HepG2 (cell line): Measurements from ENCODE around the gene C2orf81. TPM values are rescaled to one million over a fixed set of nuclear protein-coding genes. Genes with fewer than 3 reads are reported as not detected.

Experiments used
- ARNT2 ChIP-seq: sonication (generic); formaldehyde crosslinking; IDR thresholded peaks from 2 replicates; pipeline ENCODE4 v1.8.0; 2022; ENCODE audit warnings: mild to moderate bottlenecking, low read depth, missing genetic modification reagents, moderate library complexity
- ELF1 ChIP-seq: sonication (generic); formaldehyde crosslinking; IDR thresholded peaks from 2 replicates; pipeline ENCODE4 v1.4.0; 2020; ENCODE audit warnings: missing genetic modification reagents
- FOXA1 ChIP-seq, 2 experiments: fragments of 450-650 bp in 1 of 2; sonication (generic) in 1 of 2; formaldehyde crosslinking in 1 of 2; IDR thresholded peaks; 2 replicates each; pipeline versions ENCODE4 v1.4.0 to v1.6.1; 2016 to 2020; ENCODE audit warnings: missing genetic modification reagents in 1 of 2
- HDAC6 ChIP-seq: fragments of 200-600 bp; sonication (generic); IDR thresholded peaks from 2 replicates; pipeline ENCODE4 v1.7.0; 2017; ENCODE audit warnings: mild to moderate bottlenecking, antibody characterized with exemption, low read length, low read depth
- HMGXB4 ChIP-seq, 2 experiments: sonication (generic) in 1 of 2; formaldehyde crosslinking in 1 of 2; IDR thresholded peaks; 2 replicates each; pipeline versions ENCODE4 v1.4.0 to v1.6.1; 2018 to 2020; ENCODE audit warnings: missing genetic modification reagents in 2 of 2, borderline replicate concordance in 1 of 2, low read depth in 1 of 2, mild to moderate bottlenecking in 1 of 2, missing biosample characterization in 1 of 2
- KLF11 ChIP-seq: IDR thresholded peaks from 2 replicates; pipeline ENCODE4 v1.6.1; 2016; ENCODE audit warnings: missing compliant biosample characterization
- MED8 ChIP-seq: sonication (generic); formaldehyde crosslinking; IDR thresholded peaks from 2 replicates; pipeline ENCODE4 v1.8.1; 2023; ENCODE audit warnings: mild to moderate bottlenecking, missing genetic modification reagents; ENCODE audit not compliant: insufficient replicate concordance
- MLLT10 ChIP-seq: sonication (generic); formaldehyde crosslinking; IDR thresholded peaks from 2 replicates; pipeline ENCODE4 v1.4.0; 2020; ENCODE audit warnings: missing genetic modification reagents
- NFE2L2 ChIP-seq: fragments of 150-350 bp; IDR thresholded peaks from 2 replicates; pipeline ENCODE4 v1.6.1; 2014; ENCODE audit warnings: low read length
- NR0B2 ChIP-seq: sonication (generic); formaldehyde crosslinking; IDR thresholded peaks from 2 replicates; pipeline ENCODE4 v1.4.0; 2020; ENCODE audit warnings: mild to moderate bottlenecking, missing genetic modification reagents
- PAX8 ChIP-seq: sonication (generic); formaldehyde crosslinking; IDR thresholded peaks from 2 replicates; pipeline ENCODE4 v1.8.0; 2022; ENCODE audit warnings: mild to moderate bottlenecking, missing genetic modification reagents, borderline replicate concordance
- RBFOX2 ChIP-seq: fragments of 200-400 bp; formaldehyde crosslinking; IDR thresholded peaks from 2 replicates; pipeline ENCODE4 v1.6.1; 2017; ENCODE audit warnings: low read depth, mild to moderate bottlenecking, low read length
- RELA ChIP-seq: sonication (generic); formaldehyde crosslinking; IDR thresholded peaks from 2 replicates; pipeline ENCODE4 v1.4.0; 2020; ENCODE audit warnings: missing genetic modification reagents
- SIN3A ChIP-seq: IDR thresholded peaks from 2 replicates; pipeline ENCODE4 v1.6.1; 2011; ENCODE audit warnings: low read depth, mild to moderate bottlenecking, control low read depth, low read length, borderline replicate concordance
- SMAD3 ChIP-seq: sonication (generic); formaldehyde crosslinking; IDR thresholded peaks from 2 replicates; pipeline ENCODE4 v1.4.0; 2020; ENCODE audit warnings: missing genetic modification reagents
- TMF1 ChIP-seq: sonication (generic); formaldehyde crosslinking; IDR thresholded peaks from 2 replicates; pipeline ENCODE4 v1.8.1; 2022; ENCODE audit warnings: low read depth, missing genetic modification reagents
- XBP1 ChIP-seq: sonication (generic); formaldehyde crosslinking; IDR thresholded peaks from 2 replicates; pipeline ENCODE4 v1.5.0; 2020; ENCODE audit warnings: missing genetic modification reagents
- ZFAT ChIP-seq: sonication (generic); formaldehyde crosslinking; conservative IDR thresholded peaks from 2 replicates; pipeline ENCODE4 v1.8.1; 2023; ENCODE audit warnings: missing genetic modification reagents, inconsistent platforms
- ZFX ChIP-seq: sonication (generic); formaldehyde crosslinking; IDR thresholded peaks from 2 replicates; pipeline ENCODE4 v1.4.0; 2020; ENCODE audit warnings: mild to moderate bottlenecking, low read depth, missing genetic modification reagents, moderate library complexity
- ZHX2 ChIP-seq, 2 experiments: sonication (generic) in 1 of 2; formaldehyde crosslinking in 1 of 2; IDR thresholded peaks; 2 replicates each; pipeline versions ENCODE4 v1.6.1 to v1.9.0; 2014 to 2022; ENCODE audit warnings: antibody characterized with exemption in 1 of 2, borderline replicate concordance in 1 of 2, inconsistent platforms in 1 of 2, low read depth in 1 of 2, missing genetic modification reagents in 1 of 2
- ZIK1 ChIP-seq: sonication (generic); formaldehyde crosslinking; IDR thresholded peaks from 2 replicates; pipeline ENCODE4 v1.5.0; 2020; ENCODE audit warnings: mild to moderate bottlenecking, low read depth, missing genetic modification reagents, borderline replicate concordance
- ZNF841 ChIP-seq: sonication (generic); formaldehyde crosslinking; IDR thresholded peaks from 2 replicates; pipeline ENCODE4 v1.8.1; 2023; ENCODE audit warnings: missing genetic modification reagents, borderline replicate concordance
- polyA plus RNA-seq, 8 experiments: library from polyadenylated mRNA; depleted of rRNA in 3 of 8; stranded (reverse) in 7 of 8; unstranded in 1 of 8; fragments of >200 nt; fragmentation: Illumina TruSeq in 4 of 8; extraction: Trizol in 4 of 8; gene quantifications; 2 replicates each; pipeline versions ENCODE4 v1.2.1 to v1.2.3, GENCODE V29; 2011 to 2016; ENCODE audit warnings: low read depth in 4 of 8, missing spikeins in 1 of 8, mixed read lengths in 1 of 8; ENCODE audit not compliant: insufficient read depth in 1 of 8
- total RNA-seq, 5 experiments: library from RNA; depleted of rRNA; stranded (reverse); fragments of >200 nt; fragmentation: Illumina TruSeq; extraction: Trizol; gene quantifications; 2 replicates each; pipeline ENCODE4 v1.2.3, GENCODE V29; 2016; ENCODE audit warnings: low read depth in 1 of 5

C2orf81 gene
- total and polyA plus RNA-seq, 2 of the 13 experiments (the other 11 are each of a cell fraction or from before 2014, with no cell fraction given): 0.15 to 0.17 TPM

- TF ChIP-seq ZHX2 (IDR thresholded peaks at IDR 0.05; ENCODE audit: low read depth): no peak
- TF ChIP-seq ZHX2 (CRISPR knock-in tag; IDR thresholded peaks at IDR 0.05; ENCODE audit: borderline replicate concordance): no peak
- no peak for TF ChIP-seq MLLT10 (CRISPR knock-in tag)
- no peak for TF ChIP-seq FOXA1 (IDR thresholded peaks at IDR 0.05)
- TF ChIP-seq FOXA1 (CRISPR knock-in tag; IDR thresholded peaks at IDR 0.05): peak; percentile 21; the same call in 1 of the 2 replicates
- TF ChIP-seq KLF11 (CRISPR knock-in tag): no peak
- TF ChIP-seq ZNF841 (CRISPR knock-in tag): no peak
- TF ChIP-seq XBP1 (CRISPR knock-in tag): no peak
- TF ChIP-seq ZFAT: no peak
- TF ChIP-seq NR0B2: no peak
- 0 out of 2 replicates have a peak, but pooled peaks have one; percentile 26 for TF ChIP-seq ZIK1
- no peak for TF ChIP-seq ELF1 (CRISPR knock-in tag)
- TF ChIP-seq TMF1 (CRISPR knock-in tag): no peak
- TF ChIP-seq SMAD3 (CRISPR knock-in tag): peak; percentile 34; the same call in 1 of the 2 replicates
- no peak for TF ChIP-seq HMGXB4 (CRISPR knock-in tag; IDR thresholded peaks at IDR 0.05; ENCODE audit: borderline replicate concordance in 1 of 2, low read depth in 1 of 2)
- TF ChIP-seq RBFOX2: no peak
- TF ChIP-seq MED8 (CRISPR knock-in tag): no peak
- no peak for TF ChIP-seq ZFX (CRISPR knock-in tag)
- peak; percentile 51; the same call in 1 of the 2 replicates for TF ChIP-seq SIN3A
- no peak for TF ChIP-seq NFE2L2
- TF ChIP-seq RELA (CRISPR knock-in tag): no peak
- no peak for TF ChIP-seq ARNT2 (CRISPR knock-in tag)
- TF ChIP-seq PAX8 (CRISPR knock-in tag): no peak
- TF ChIP-seq HDAC6: no peak
These were observed 8.3 kb downstream of the C2orf81 start (continued) for GRCh38 chr2:74413001-74413698.
